ENCODE results near the gene TUBB2A.
"Not testable (repeated sequence)": the region's sequence is repeated elsewhere in the genome, so short reads cannot be mapped to it uniquely, and the experiment has no call there.

Gene TUBB2A

GRCh38 chr6:3157131-3157933 is at the start of gene TUBB2A:
Gene TUBB2A, minus strand, starts transcription at chr6:3157544. Its CDS starts 81 bp downstream, at chr6:3157463.
- in situ Hi-C loops (cut with MboI; ENCODE audit: low sequenced_read_pairs), result no loop called here

- in situ Hi-C loops (cut with MboI; ENCODE audit: low sequenced_read_pairs), result no loop called here
These were observed 49.1 kb upstream of the TUBB2A start for GRCh38 chr6:3206339-3207015.

GRCh38 chr6:3205913-3206312 is 48.6 kb upstream of the TUBB2A start:
- in situ Hi-C loops (cut with MboI; ENCODE audit: low sequenced_read_pairs), result no loop called here

- in situ Hi-C loops (cut with MboI; ENCODE audit: low sequenced_read_pairs), result no loop called here
These were observed 47.6 kb upstream of the TUBB2A start for GRCh38 chr6:3204921-3205320.

- in situ Hi-C loops (cut with MboI; ENCODE audit: low sequenced_read_pairs), result no loop called here
These were observed 45.8 kb upstream of the TUBB2A start for GRCh38 chr6:3202999-3203696.

GRCh38 chr6:3201388-3201787 is 44.0 kb upstream of the TUBB2A start:
- in situ Hi-C loops (cut with MboI; ENCODE audit: low sequenced_read_pairs), result no loop called here

- in situ Hi-C loops (cut with MboI; ENCODE audit: low sequenced_read_pairs), result no loop called here
These were observed 43.3 kb upstream of the TUBB2A start for GRCh38 chr6:3200682-3201081.

- in situ Hi-C loops (cut with MboI; ENCODE audit: low sequenced_read_pairs), result no loop called here
These were observed 42.0 kb upstream of the TUBB2A start for GRCh38 chr6:3199382-3199781.

GRCh38 chr6:3197734-3198133 is 40.4 kb upstream of the TUBB2A start:
- in situ Hi-C loops (cut with MboI; ENCODE audit: low sequenced_read_pairs), result not testable (repeated sequence)

GRCh38 chr6:3196770-3197169 is 39.4 kb upstream of the TUBB2A start:
- in situ Hi-C loops (cut with MboI; ENCODE audit: low sequenced_read_pairs), result no loop called here

- in situ Hi-C loops (cut with MboI; ENCODE audit: low sequenced_read_pairs), result no loop called here
These were observed 38.6 kb upstream of the TUBB2A start for GRCh38 chr6:3195695-3196497.

- in situ Hi-C loops (cut with MboI; ENCODE audit: low sequenced_read_pairs), result no loop called here
These were observed 38.0 kb upstream of the TUBB2A start for GRCh38 chr6:3195420-3195694.

- in situ Hi-C loops (cut with MboI; ENCODE audit: low sequenced_read_pairs), result no loop called here
These were observed 37.4 kb upstream of the TUBB2A start for GRCh38 chr6:3194535-3195419.

GRCh38 chr6:3193102-3193849 is 35.9 kb upstream of the TUBB2A start:
- in situ Hi-C loops (cut with MboI; ENCODE audit: low sequenced_read_pairs), result no loop called here

- in situ Hi-C loops (cut with MboI; ENCODE audit: low sequenced_read_pairs), result no loop called here
These were observed 33.4 kb upstream of the TUBB2A start for GRCh38 chr6:3190779-3191178.

GRCh38 chr6:3190056-3190455 is 32.7 kb upstream of the TUBB2A start:
- in situ Hi-C loops (cut with MboI; ENCODE audit: low sequenced_read_pairs), result no loop called here

GRCh38 chr6:3189192-3189591 is 31.8 kb upstream of the TUBB2A start:
- in situ Hi-C loops (cut with MboI; ENCODE audit: low sequenced_read_pairs), result not testable (repeated sequence)

- in situ Hi-C loops (cut with MboI; ENCODE audit: low sequenced_read_pairs), result no loop called here
These were observed 30.9 kb upstream of the TUBB2A start for GRCh38 chr6:3188262-3188661.

- in situ Hi-C loops (cut with MboI; ENCODE audit: low sequenced_read_pairs), result no loop called here
These were observed 29.6 kb upstream of the TUBB2A start for GRCh38 chr6:3186974-3187382.
